Measurements from ENCODE around the gene SLC11A1.

GRCh38 chr2:218430721-218431120, 48.6 kb downstream of the SLC11A1 start:
- TF ChIP-seq, protein P1, sequence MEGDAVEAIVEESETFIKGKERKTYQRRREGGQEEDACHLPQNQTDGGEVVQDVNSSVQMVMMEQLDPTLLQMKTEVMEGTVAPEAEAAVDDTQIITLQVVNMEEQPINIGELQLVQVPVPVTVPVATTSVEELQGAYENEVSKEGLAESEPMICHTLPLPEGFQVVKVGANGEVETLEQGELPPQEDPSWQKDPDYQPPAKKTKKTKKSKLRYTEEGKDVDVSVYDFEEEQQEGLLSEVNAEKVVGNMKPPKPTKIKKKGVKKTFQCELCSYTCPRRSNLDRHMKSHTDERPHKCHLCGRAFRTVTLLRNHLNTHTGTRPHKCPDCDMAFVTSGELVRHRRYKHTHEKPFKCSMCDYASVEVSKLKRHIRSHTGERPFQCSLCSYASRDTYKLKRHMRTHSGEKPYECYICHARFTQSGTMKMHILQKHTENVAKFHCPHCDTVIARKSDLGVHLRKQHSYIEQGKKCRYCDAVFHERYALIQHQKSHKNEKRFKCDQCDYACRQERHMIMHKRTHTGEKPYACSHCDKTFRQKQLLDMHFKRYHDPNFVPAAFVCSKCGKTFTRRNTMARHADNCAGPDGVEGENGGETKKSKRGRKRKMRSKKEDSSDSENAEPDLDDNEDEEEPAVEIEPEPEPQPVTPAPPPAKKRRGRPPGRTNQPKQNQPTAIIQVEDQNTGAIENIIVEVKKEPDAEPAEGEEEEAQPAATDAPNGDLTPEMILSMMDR (IDR thresholded peaks at IDR 0.05) = no peak
- TF ChIP-seq POLR2A (IDR thresholded peaks at IDR 0.05) = no peak
